ENCODE data around the gene SIPA1.
"Not testable (repeated sequence)": the region's sequence is repeated elsewhere in the genome, so short reads cannot be mapped to it uniquely, and the experiment has no call there.

The SIPA1 gene

GRCh38 chr11:65625628-65626342 is 12.1 kb upstream of the SIPA1 start:
- DNase-seq = no peak

- no peak for DNase-seq
Measured at GRCh38 chr11:65627202-65627601, 10.7 kb upstream of the SIPA1 start.

GRCh38 chr11:65629579-65629978 is 8.3 kb upstream of the SIPA1 start:
- DNase-seq = no peak

- no peak for DNase-seq
Measured at GRCh38 chr11:65630215-65630614, 7.7 kb upstream of the SIPA1 start.

GRCh38 chr11:65633390-65634108 is 4.4 kb upstream of the SIPA1 start:
- no peak for DNase-seq

- no peak for DNase-seq
Measured at GRCh38 chr11:65634109-65634436, 3.8 kb upstream of the SIPA1 start.

GRCh38 chr11:65634440-65634839 is 3.5 kb upstream of the SIPA1 start:
- no peak for DNase-seq

- no peak for DNase-seq
Measured at GRCh38 chr11:65634905-65635731, 2.8 kb upstream of the SIPA1 start.

- DNase-seq = no peak
Measured at GRCh38 chr11:65636108-65637031, 1.5 kb upstream of the SIPA1 start.

GRCh38 chr11:65637032-65637557 is 806 bp upstream of the SIPA1 start:
- no peak for DNase-seq

- not testable (repeated sequence) for DNase-seq
Measured at GRCh38 chr11:65639228-65639597, 1.3 kb downstream of the SIPA1 start.

GRCh38 chr11:65639623-65640482 is 2.0 kb downstream of the SIPA1 start:
- DNase-seq = no peak

- no peak for DNase-seq
Measured at GRCh38 chr11:65640483-65641296, 2.8 kb downstream of the SIPA1 start.

GRCh38 chr11:65641297-65642013 is 3.6 kb downstream of the SIPA1 start:
- no peak for DNase-seq

- no peak for DNase-seq
Measured at GRCh38 chr11:65642014-65642671, 4.2 kb downstream of the SIPA1 start.

GRCh38 chr11:65643971-65644370 is 6.1 kb downstream of the SIPA1 start:
- no peak for DNase-seq

GRCh38 chr11:65644837-65645236 is 6.9 kb downstream of the SIPA1 start:
- no peak for DNase-seq

- no peak for DNase-seq
Measured at GRCh38 chr11:65645710-65646109, 7.8 kb downstream of the SIPA1 start.

- no peak for DNase-seq
Measured at GRCh38 chr11:65646288-65646957, 8.5 kb downstream of the SIPA1 start.
